Mesenteric fat pad (tissue), 1 donor: Measurements from ENCODE around the gene LCE1D. TPM values are rescaled to one million over a fixed set of nuclear protein-coding genes. Genes with fewer than 3 reads are reported as not detected.

Source experiments
- DNase-seq: peaks from one replicate; pipeline ENCODE4 v3.0.0-alpha.2; 2020; ENCODE audit warnings: low spot score
- long read RNA-seq: library from polyadenylated mRNA; unstranded; transcript quantifications from one replicate; pipeline ENCODE4 v2.0.0, GENCODE V29; 2020
- total RNA-seq: library from RNA; stranded (reverse); fragmentation: NEBNext Ultra II Directional; extraction: Animal tissue kit (Norgen Biotek cat#: 25700); gene quantifications from one replicate; pipeline ENCODE4 v1.2.1, GENCODE V29; 2021
- donor health status: DM: yes; HTN: yes; CAD: no.

LCE1D gene
- not detected for total RNA-seq
- long read RNA-seq, result 0 reads

GRCh38 chr1:152796421-152796820, at the start of gene LCE1D:
TSS of gene LCE1D (plus strand) at chr1:152796721. CDS start at chr1:152797795, 1,074 bp downstream.
- no peak for DNase-seq

GRCh38 chr1:152747831-152748230, 48.7 kb upstream of the LCE1D start:
- no peak for DNase-seq

- DNase-seq, result no peak
Measured at GRCh38 chr1:152752225-152752624, 44.3 kb upstream of the LCE1D start.

GRCh38 chr1:152753586-152753985, 42.9 kb upstream of the LCE1D start:
- no peak for DNase-seq

- DNase-seq, result no peak
Measured at GRCh38 chr1:152756872-152757271, 39.6 kb upstream of the LCE1D start.

GRCh38 chr1:152757747-152758146, 38.8 kb upstream of the LCE1D start, which contains the start of gene KPRP:
TSS of gene KPRP (plus strand) at chr1:152758025. CDS start at chr1:152759589, 1,564 bp downstream.
- no peak for DNase-seq

GRCh38 chr1:152758636-152759035, 37.9 kb upstream of the LCE1D start:
- DNase-seq, result no peak

GRCh38 chr1:152759453-152760173, 36.9 kb upstream of the LCE1D start:
- no peak for DNase-seq

- DNase-seq, result no peak
Measured at GRCh38 chr1:152760551-152761190, 35.9 kb upstream of the LCE1D start.

- no peak for DNase-seq
Measured at GRCh38 chr1:152761609-152762213, 34.8 kb upstream of the LCE1D start.

- DNase-seq, result no peak
Measured at GRCh38 chr1:152768847-152769533, 27.5 kb upstream of the LCE1D start.

- no peak for DNase-seq
Measured at GRCh38 chr1:152770411-152770810, 26.1 kb upstream of the LCE1D start.

GRCh38 chr1:152774875-152775274, 21.6 kb upstream of the LCE1D start, which contains the start of gene LCE1F:
TSS of gene LCE1F (plus strand) at chr1:152775140. CDS start at chr1:152776372, 1,232 bp downstream.
- DNase-seq, result no peak

- DNase-seq, result no peak
Measured at GRCh38 chr1:152776361-152776760, 20.2 kb upstream of the LCE1D start.

GRCh38 chr1:152777510-152778137, 18.9 kb upstream of the LCE1D start:
- no peak for DNase-seq

GRCh38 chr1:152783095-152783494, 13.4 kb upstream of the LCE1D start:
- DNase-seq, result no peak

- DNase-seq, result no peak
Measured at GRCh38 chr1:152786077-152786476, 10.4 kb upstream of the LCE1D start, which contains the start of gene LCE1E. TSS of gene LCE1E (plus strand) at chr1:152786257. CDS start at chr1:152787300, 1,043 bp downstream.

- DNase-seq, result no peak
Measured at GRCh38 chr1:152795686-152796085, 835 bp upstream of the LCE1D start.

GRCh38 chr1:152801333-152801732, 4.8 kb downstream of the LCE1D start:
- no peak for DNase-seq

GRCh38 chr1:152806576-152806975, 10.1 kb downstream of the LCE1D start, which contains the start of gene LCE1C:
TSS of gene LCE1C (minus strand) at chr1:152806651. CDS start at chr1:152805478, 1,173 bp downstream.
- no peak for DNase-seq

- DNase-seq, result no peak
Measured at GRCh38 chr1:152811050-152811449, 14.5 kb downstream of the LCE1D start.
